GM13977 (cell line): ENCODE data around the gene IFIT2.

Experiments
- DNase-seq: peaks from one replicate; pipeline ENCODE4 v3.0.0; 2012; ENCODE audit warnings: low spot score
- CTCF ChIP-seq: IDR thresholded peaks from 2 replicates; pipeline ENCODE4 v1.5.1; 2012; ENCODE audit warnings: mild to moderate bottlenecking, control low read depth; ENCODE audit not compliant: insufficient read depth; ENCODE audit errors: extremely low read depth, missing control alignments
- in situ Hi-C: fragments of 300-500 bp; cut with MboI; formaldehyde crosslinking; loops from one replicate; pipeline ENCODE4 v1.12.0; 2022; ENCODE audit warnings: low sequenced_read_pairs, low pct_unique_long_range_greater_than_20kb, mixed read lengths, inconsistent platforms; ENCODE audit not compliant: unreplicated experiment

IFIT2 gene

GRCh38 chr10:89257581-89257980 is 44.3 kb upstream of the IFIT2 start:
- no peak for DNase-seq
- in situ Hi-C loops: loop anchor here (10.0 kb wide), 1 partner anchor 127 kb away; no protein-coding TSS in a partner anchor
- TF ChIP-seq CTCF: no peak

GRCh38 chr10:89258881-89259280 is 43.0 kb upstream of the IFIT2 start:
- in situ Hi-C loops: loop anchor here (10.0 kb wide), 1 partner anchor 126 kb away; no protein-coding TSS in a partner anchor
- no peak for TF ChIP-seq CTCF
- no peak for DNase-seq

- in situ Hi-C loops: no loop called here
- TF ChIP-seq CTCF: no peak
- DNase-seq: no peak
These were observed 39.5 kb upstream of the IFIT2 start for GRCh38 chr10:89262086-89263051.

- TF ChIP-seq CTCF: no peak
- in situ Hi-C loops: no loop called here
- no peak for DNase-seq
These were observed 38.8 kb upstream of the IFIT2 start for GRCh38 chr10:89263091-89263490.

- in situ Hi-C loops: no loop called here
These were observed 38.3 kb upstream of the IFIT2 start for GRCh38 chr10:89263531-89263930.

GRCh38 chr10:89266721-89267453 is 35.0 kb upstream of the IFIT2 start:
- no peak for TF ChIP-seq CTCF
- DNase-seq: no peak
- in situ Hi-C loops: no loop called here

More at GRCh38 chr10:89263531-89263930, 38.3 kb upstream of the IFIT2 start:
- no peak for DNase-seq
- TF ChIP-seq CTCF: no peak
